Esophagus muscularis mucosa (tissue), 3 donors: ENCODE measurements around the gene SPATA20.

Experiments
- CTCF ChIP-seq, 3 experiments: fragments of 200-600 bp in 2 of 3; fragments of 450-650 bp in 1 of 3; sonication (generic) in 2 of 3; IDR thresholded peaks; one replicate each; pipeline ENCODE4 v1.5.1; 2017 to 2019; ENCODE audit warnings: antibody characterized with exemption in 3 of 3, mild to moderate bottlenecking in 2 of 3, moderate library complexity in 1 of 3
- POLR2AphosphoS5 ChIP-seq, 2 donors: sonication (generic); formaldehyde crosslinking; IDR thresholded peaks; one replicate each; pipeline ENCODE4 v1.6.1; 2017; ENCODE audit warnings: antibody characterized with exemption in 2 of 2

GRCh38 chr17:50599606-50600005 is 52.6 kb downstream of the SPATA20 start:
- TF ChIP-seq CTCF (IDR thresholded peaks at IDR 0.05): no peak
- no peak for TF ChIP-seq POLR2AphosphoS5 (IDR thresholded peaks at IDR 0.05)
